GM12878 (cell line): ENCODE measurements around the gene ATN1. TPM values are rescaled to one million over a fixed set of nuclear protein-coding genes. Genes with fewer than 3 reads are reported as not detected.

Experiments
- ATAC-seq: fragments of 200-7000 bp; cut with Tn5 transposase; 3 replicates; pipeline ENCODE4 v1.9.1; 2020; ENCODE audit warnings: mild to moderate bottlenecking, moderate library complexity
- BruUV-seq: library from RNA; stranded (reverse); fragments of 400-500 nt; replicated peaks from 2 replicates; lab custom pipeline; 2021; lab: Mats Ljungman, UMichigan
- CTCF ChIA-PET: fragments of 300-600 bp; sonication (Branson Sonifier 250); formaldehyde crosslinking; extraction: SDS; loops from one replicate; lab custom pipeline; 2021; ENCODE audit warnings: inconsistent platforms; lab: Yijun Ruan, JAX
- POLR2A ChIA-PET: fragments of 350-600 bp; formaldehyde crosslinking; extraction: SDS; loops from one replicate; lab custom pipeline; 2021; ENCODE audit warnings: inconsistent platforms; lab: Charles Lee
- RAD21 ChIA-PET: fragments of 300-600 bp; sonication (Branson Sonifier 250); formaldehyde crosslinking; loops from one replicate; lab custom pipeline; 2023; ENCODE audit warnings: antibody characterized with exemption; ENCODE audit not compliant: unreplicated experiment; lab: Charles Lee
- SMC1A ChIA-PET: fragments of 300-600 bp; sonication (Branson Sonifier 250); formaldehyde crosslinking; loops from one replicate; lab custom pipeline; 2023; ENCODE audit not compliant: unreplicated experiment, uncharacterized antibody; lab: Charles Lee
- DNase-seq: peaks from one replicate; pipeline ENCODE4 v3.0.0-alpha.2; 2011; ENCODE audit warnings: low read depth, low spot score
- FAIRE-seq: peaks from 3 replicates; lab custom pipeline; 2011; peaks lifted over from hg19 to GRCh38; lab: Jason Lieb, UNC
- H2AFZ ChIP-seq: 2 replicates; pipeline ENCODE4 v1.6.0; 2011; ENCODE audit warnings: low read depth, low read length, control low read depth; ENCODE audit not compliant: control insufficient read depth
- H3K27ac ChIP-seq: 2 replicates; pipeline ENCODE4 v1.5.1; 2011; ENCODE audit warnings: control low read depth; ENCODE audit not compliant: control insufficient read depth, insufficient read depth
- H3K27me3 ChIP-seq, 2 experiments: replicated peaks in 1 of 2; 2 replicates each; pipeline versions ENCODE4 v1.6.0 to v1.6.1; 2011; ENCODE audit warnings: low read length in 1 of 2; ENCODE audit not compliant: control insufficient read depth in 2 of 2, insufficient read depth in 2 of 2
- H3K36me3 ChIP-seq, 2 experiments: 2 replicates each; pipeline ENCODE4 v1.5.1; 2011; ENCODE audit warnings: low read length in 1 of 2; ENCODE audit not compliant: control insufficient read depth in 2 of 2, insufficient read depth in 2 of 2
- H3K4me1 ChIP-seq: 2 replicates; pipeline ENCODE4 v1.6.1; 2011; ENCODE audit warnings: mild to moderate bottlenecking, low read length, moderate library complexity, mixed read lengths; ENCODE audit not compliant: control insufficient read depth, insufficient read depth
- H3K4me2 ChIP-seq: 2 replicates; pipeline ENCODE4 v1.6.0; 2011; ENCODE audit warnings: control low read depth; ENCODE audit not compliant: control insufficient read depth, insufficient read depth
- H3K4me3 ChIP-seq: fragments of 200-600 bp; sonication (generic); 2 replicates; pipeline ENCODE4 v1.5.1; 2016
- H3K79me2 ChIP-seq: 2 replicates; pipeline ENCODE4 v1.6.0; 2011; ENCODE audit warnings: low read length; ENCODE audit not compliant: control insufficient read depth, insufficient read depth
- H3K9ac ChIP-seq: 2 replicates; pipeline ENCODE4 v1.8.0; 2011; ENCODE audit warnings: low read length, control low read depth, mixed read lengths; ENCODE audit not compliant: control insufficient read depth, insufficient read depth
- H3K9me3 ChIP-seq: replicated peaks from 3 replicates; pipeline ENCODE4 v1.5.1; 2011; ENCODE audit warnings: mild to moderate bottlenecking, low read length; ENCODE audit not compliant: control insufficient read depth, insufficient read depth
- H4K20me1 ChIP-seq: 2 replicates; pipeline ENCODE4 v1.6.0; 2011; ENCODE audit not compliant: control insufficient read depth, insufficient read depth
- BCL11A ChIP-seq: IDR thresholded peaks from 2 replicates; pipeline ENCODE4 v1.6.1; 2011; ENCODE audit warnings: low read depth, low read length
- E2F8 ChIP-seq: fragments of 450-650 bp; IDR thresholded peaks from 2 replicates; pipeline ENCODE4 v1.6.1; 2018; ENCODE audit warnings: mild to moderate bottlenecking, low read depth, moderate library complexity; ENCODE audit not compliant: partially characterized antibody
- EED ChIP-seq: sonication (generic); IDR thresholded peaks from 2 replicates; pipeline ENCODE4 v1.6.1; 2016; ENCODE audit warnings: antibody characterized with exemption, low read depth
- FOXK2 ChIP-seq: fragments of 450-650 bp; IDR thresholded peaks from 2 replicates; pipeline ENCODE4 v1.6.1; 2017; ENCODE audit warnings: mild to moderate bottlenecking, moderate library complexity
- GATAD2B ChIP-seq: fragments of 450-650 bp; conservative IDR thresholded peaks from 2 replicates; pipeline ENCODE4 v1.6.1; 2017; ENCODE audit warnings: low read depth, mild to moderate bottlenecking, moderate library complexity
- HDGF ChIP-seq: fragments of 450-650 bp; IDR thresholded peaks from 2 replicates; pipeline ENCODE4 v1.6.1; 2016; ENCODE audit warnings: antibody characterized with exemption
- IKZF1 ChIP-seq: fragments of 450-650 bp; conservative IDR thresholded peaks from 2 replicates; pipeline ENCODE4 v1.6.1; 2017; ENCODE audit warnings: antibody characterized with exemption, mild to moderate bottlenecking
- KAT2A ChIP-seq: conservative IDR thresholded peaks from 2 replicates; pipeline ENCODE4 v1.6.1; 2011; ENCODE audit warnings: low read depth, low read length; ENCODE audit not compliant: control insufficient read depth
- LARP7 ChIP-seq: fragments of 450-650 bp; IDR thresholded peaks from 2 replicates; pipeline ENCODE4 v1.6.1; 2017; ENCODE audit warnings: mild to moderate bottlenecking
- MLLT1 ChIP-seq: fragments of 450-650 bp; IDR thresholded peaks from 2 replicates; pipeline ENCODE4 v1.6.1; 2016; ENCODE audit warnings: mild to moderate bottlenecking
- POLR2AphosphoS5 ChIP-seq: IDR thresholded peaks from 2 replicates; pipeline ENCODE4 v1.6.1; 2011; ENCODE audit warnings: mild to moderate bottlenecking, low read length, inconsistent platforms
- POU2F2 ChIP-seq: IDR thresholded peaks from 3 replicates; pipeline ENCODE4 v1.6.1; 2011; ENCODE audit warnings: low read depth, mild to moderate bottlenecking, low read length, borderline replicate concordance
- SIX5 ChIP-seq: IDR thresholded peaks from 2 replicates; pipeline ENCODE4 v1.6.1; 2011; ENCODE audit warnings: mild to moderate bottlenecking, low read depth, low read length, moderate library complexity; ENCODE audit not compliant: severe bottlenecking
- SUPT20H ChIP-seq: IDR thresholded peaks from 2 replicates; pipeline ENCODE4 v1.6.1; 2011; ENCODE audit warnings: low read depth, mild to moderate bottlenecking, low read length, moderate library complexity, borderline replicate concordance; ENCODE audit not compliant: control insufficient read depth
- TBL1XR1 ChIP-seq: IDR thresholded peaks from 2 replicates; pipeline ENCODE4 v1.6.1; 2012; ENCODE audit warnings: low read depth, low read length, improper control_type of control experiment
- TCF3 ChIP-seq: IDR thresholded peaks from 2 replicates; pipeline ENCODE4 v1.6.1; 2012; ENCODE audit warnings: low read depth, mild to moderate bottlenecking, low read length, borderline replicate concordance; ENCODE audit not compliant: insufficient read depth
- ZBED1 ChIP-seq: IDR thresholded peaks from 2 replicates; pipeline ENCODE4 v1.6.1; 2016; ENCODE audit warnings: borderline replicate concordance
- ZNF217 ChIP-seq: fragments of 450-650 bp; IDR thresholded peaks from 2 replicates; pipeline ENCODE4 v1.6.1; 2017; ENCODE audit warnings: antibody characterized with exemption, mild to moderate bottlenecking
- ZNF384 ChIP-seq: IDR thresholded peaks from 2 replicates; pipeline ENCODE4 v1.6.1; 2012; ENCODE audit warnings: low read depth, mild to moderate bottlenecking, low read length, improper control_type of control experiment, borderline replicate concordance
- WGBS: methylation state at CpG from one replicate; pipeline ENCODE4 v1.1.6; 2016; ENCODE audit warnings: low lambda C conversion rate; ENCODE audit not compliant: insufficient replicate concordance, insufficient coverage; ENCODE audit errors: missing lambda C conversion rate; 5-methylcytosine and 5-hydroxymethylcytosine counted together
- in situ Hi-C: fragments of 300-500 bp; cut with MboI; formaldehyde crosslinking; loops from 9 replicates; pipeline ENCODE4 v1.14.3; 2018; ENCODE audit warnings: mixed read lengths
- intact Hi-C: fragments of 100-400 bp; cut with micrococcal nuclease; formaldehyde crosslinking; loops from one replicate; pipeline ENCODE4 v1.14.2; 2022; ENCODE audit not compliant: unreplicated experiment
- polyA plus RNA-seq, 11 experiments: library from polyadenylated mRNA; depleted of rRNA in 4 of 11; unstranded in 6 of 11; stranded (reverse) in 5 of 11; fragments of >200 nt; fragmentation: Nextera tagmentation in 4 of 11; fragmentation: Illumina TruSeq in 1 of 11; extraction: Ambion mirVana in 4 of 11; extraction: Trizol in 1 of 11; gene quantifications; 1 replicate in 1 of 11; 2 replicates in 10 of 11; pipeline versions ENCODE4 v1.2.1 to v1.2.3, GENCODE V29; 2011 to 2016; ENCODE audit warnings: inconsistent platforms in 2 of 11, missing spikeins in 2 of 11, low read depth in 1 of 11
- total RNA-seq, 4 experiments: library from RNA; depleted of rRNA in 3 of 4; stranded (reverse); fragments of >200 nt in 3 of 4; fragmentation: Illumina TruSeq in 1 of 4; extraction: Trizol in 1 of 4; gene quantifications; 2 replicates each; pipeline versions ENCODE4 v1.2.1 to v1.2.3, GENCODE V29; 2013 to 2021

ATN1 gene
- total and polyA plus RNA-seq, 10 of the 15 experiments (the other 5 are each of a cell fraction or from before 2014, with no cell fraction given): 0.08 to 44.5 (median 5.0) TPM

DNA sequence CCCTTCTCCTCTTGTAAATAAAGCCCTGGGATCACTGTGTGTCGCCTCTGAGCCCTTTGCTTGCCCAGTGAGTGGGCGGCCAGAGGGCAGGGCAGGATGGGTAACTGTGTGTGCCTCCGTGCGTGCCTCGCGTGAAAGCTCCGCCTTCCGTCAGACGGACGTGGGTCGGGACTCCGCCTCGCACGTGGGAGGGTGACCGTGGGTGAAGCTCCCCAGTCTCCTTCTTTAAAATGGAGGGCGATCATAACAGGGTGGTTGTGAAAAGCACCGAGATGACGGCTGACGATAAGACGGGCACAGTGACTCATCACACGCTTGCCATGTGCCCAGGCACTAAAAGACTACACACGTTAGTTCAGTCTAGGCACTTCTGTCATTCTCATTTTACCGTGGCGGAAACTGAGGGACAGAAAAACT, 33.5 kb downstream of the ATN1 start (continued):
- no peak for TF ChIP-seq ZNF384
- peak; percentile 40; the same call in 1 of the 3 replicates for TF ChIP-seq POU2F2
- no peak for TF ChIP-seq MLLT1
- peak; percentile 18; the same call in 1 of the 2 replicates for TF ChIP-seq ZBED1
- no peak for TF ChIP-seq KAT2A
- TF ChIP-seq TCF3: no peak
- peak; percentile 49 for TF ChIP-seq POLR2AphosphoS5

GRCh38 chr12:6961695-6962284, 34.0 kb downstream of the ATN1 start:
- H3K36me3 ChIP-seq: peaks cover 20 to 34% of the 10 kb centered on the region in 2 experiments
- peak overlapping the region; percentile 99 for H3K27ac ChIP-seq
- H3K27me3 ChIP-seq: no peaks in the 10 kb centered on the region
- ChIA-PET POLR2A (interaction anchor here (0.5 to 13.5 kb wide), 4 partner anchors 17 to 35 kb away, joined by 4 to 524 read pairs (median 5); partner anchors contain the start of genes C12orf57, PTPN6 and RNU7-1), CTCF (interaction anchor here (0.8 to 13.2 kb wide), 11 partner anchors 14 to 152 kb away, joined by 3 to 645 read pairs (median 5); partner anchors contain the start of genes C12orf57, LPCAT3, PTPN6 and RNU7-1), RAD21 (interaction anchor here (0.5 to 13.5 kb wide), 9 partner anchors 10 to 150 kb away, joined by 3 to 426 read pairs (median 4); partner anchors contain the start of genes C12orf57, PTPN6, RNU7-1 and SPSB2), SMC1A (interaction anchor here (0.9 to 13.2 kb wide), 8 partner anchors 14 to 151 kb away, joined by 3 to 395 read pairs (median 4); partner anchors contain the start of genes C12orf57, CDCA3, PTPN6 and RNU7-1)
- in situ Hi-C loops: loop anchor here (5.0 to 25.0 kb wide), 2 partner anchors 151 to 1676 kb away; no protein-coding TSS in a partner anchor
- peak overlapping the region; percentile 91 for H3K9ac ChIP-seq
- intact Hi-C loops: loop anchor here (1.0 to 5.0 kb wide), 2 partner anchors 8 to 151 kb away; no protein-coding TSS in a partner anchor
- H2AFZ ChIP-seq: peak overlapping the region; percentile 46
- H3K4me1 ChIP-seq: peaks cover 65% of the 10 kb centered on the region
- ATAC-seq (peak; percentile 28), FAIRE-seq (no peak), DNase-seq (no peak)
- peak overlapping the region; percentile 99; the same call in 1 of the 2 replicates for H3K4me2 ChIP-seq
- no peaks in the 10 kb centered on the region for H3K9me3 ChIP-seq
- H3K79me2 ChIP-seq: peaks cover 44% of the 10 kb centered on the region
- WGBS: 0% methylated on average over 16 of the region's 16 CpGs
- no peaks in the 10 kb centered on the region for H4K20me1 ChIP-seq
- BruUV-seq: no TSS peak
- H3K4me3 ChIP-seq: peak overlapping the region; percentile 37
- TF ChIP-seq FOXK2: no peak
- no peak for TF ChIP-seq HDGF
- no peak for TF ChIP-seq SIX5
- 0 out of 2 replicates have a peak, but pooled peaks have one; percentile 16 for TF ChIP-seq BCL11A
- 0 out of 2 replicates have a peak, but pooled peaks have one; percentile 47 for TF ChIP-seq LARP7
- peak; percentile 58 for TF ChIP-seq EED
- TF ChIP-seq TBL1XR1: 0 out of 2 replicates have a peak, but pooled peaks have one; percentile 8
- no peak for TF ChIP-seq SUPT20H
- TF ChIP-seq ZBED1: no peak
- TF ChIP-seq IKZF1: 0 out of 2 replicates have a peak, but pooled peaks have one; percentile 35
- TF ChIP-seq GATAD2B: no peak; the same call in 1 of the 2 replicates
- no peak for TF ChIP-seq ZNF217
- peak; percentile 34 for TF ChIP-seq E2F8
- no peak for TF ChIP-seq KAT2A
